GM12872 (cell line): ENCODE measurements around the gene DCAF11.

Experiments used
- CTCF ChIP-seq: IDR thresholded peaks from 3 replicates; pipeline ENCODE4 v1.5.1; 2011; ENCODE audit warnings: low read depth, mild to moderate bottlenecking, low read length, moderate library complexity; ENCODE audit not compliant: insufficient read depth

The DCAF11 gene

GRCh38 chr14:24137529-24138395 is 23.2 kb downstream of the DCAF11 start:
- TF ChIP-seq CTCF = no peak

- no peak for TF ChIP-seq CTCF
Observed at GRCh38 chr14:24138396-24139271, 24.1 kb downstream of the DCAF11 start.

GRCh38 chr14:24139272-24139934 is 24.8 kb downstream of the DCAF11 start:
- TF ChIP-seq CTCF = peak; percentile 21; the same call in 2 of the 3 replicates

GRCh38 chr14:24141097-24141880 is 26.7 kb downstream of the DCAF11 start, which contains the start of gene EMC9:
EMC9 (minus strand) TSS chr14:24141591; CDS start chr14:24141304, 287 bp downstream.
- peak; percentile 37; the same call in 2 of the 3 replicates for TF ChIP-seq CTCF

- TF ChIP-seq CTCF = no peak
Observed at GRCh38 chr14:24143511-24143910, 28.9 kb downstream of the DCAF11 start.

GRCh38 chr14:24144451-24144850 is 29.9 kb downstream of the DCAF11 start:
- TF ChIP-seq CTCF = no peak
